Adrenal gland (tissue), 12 donors: ENCODE measurements around the gene FBXL12. TPM values are rescaled to one million over a fixed set of nuclear protein-coding genes. Genes with fewer than 3 reads are reported as not detected.
"Not testable (repeated sequence)": the region's sequence is repeated elsewhere in the genome, so short reads cannot be mapped to it uniquely, and the experiment has no call there.

Experiments used
- DNase-seq, 7 donors: peaks; one replicate each; pipeline ENCODE4 v3.0.0-alpha.2; 2019 to 2020
- H3K27ac ChIP-seq, 5 donors: fragments of 200-600 bp; sonication (generic) in 4 of 5; 1 replicate in 3 of 5; 2 replicates in 2 of 5; pipeline versions ENCODE4 v1.5.1 to v1.8.0; 2016 to 2020; ENCODE audit warnings: mild to moderate bottlenecking in 1 of 5
- H3K27me3 ChIP-seq: fragments of 200-600 bp; 2 replicates; pipeline ENCODE4 v1.8.0; 2021
- H3K36me3 ChIP-seq, 2 donors: fragments of 200-600 bp; replicated peaks in 1 of 2; 1 replicate in 1 of 2; 2 replicates in 1 of 2; pipeline versions ENCODE4 v1.5.1 to v1.8.0; 2018 to 2022
- H3K4me1 ChIP-seq, 2 donors: fragments of 200-600 bp; replicated peaks in 1 of 2; 1 replicate in 1 of 2; 2 replicates in 1 of 2; pipeline versions ENCODE4 v1.5.1 to v1.8.0; 2018 to 2021
- H3K4me3 ChIP-seq, 4 donors: fragments of 200-600 bp; sonication (generic) in 3 of 4; one replicate each; pipeline ENCODE4 v1.5.1; 2016 to 2018
- H3K9me3 ChIP-seq, 3 donors: fragments of 200-600 bp; sonication (generic) in 1 of 3; replicated peaks in 1 of 3; 1 replicate in 2 of 3; 2 replicates in 1 of 3; pipeline versions ENCODE4 v1.5.1 to v1.8.0; 2016 to 2021
- POLR2A ChIP-seq, 2 donors: fragments of 450-650 bp; IDR thresholded peaks; one replicate each; pipeline ENCODE4 v1.6.1; 2017; ENCODE audit warnings: antibody characterized with exemption in 2 of 2, mild to moderate bottlenecking in 2 of 2, moderate library complexity in 1 of 2
- WGBS, 4 donors: extraction: QIAGEN DNeasy Blood & Tissue Kit in 2 of 4; methylation state at CpG; one replicate each; pipeline versions ENCODE4 v1.1.5 to v1.1.7; 2013 to 2017; 5-methylcytosine and 5-hydroxymethylcytosine counted together
- intact Hi-C, 2 donors: fragments of 100-400 bp; cut with DNase I; formaldehyde crosslinking; loops; one replicate each; pipeline versions ENCODE4 v1.14.1 to v1.15.0; 2022 to 2023
- polyA plus RNA-seq, 3 donors: library from polyadenylated mRNA; stranded (reverse); fragments of 200-250 nt in 2 of 3; fragments of 350-450 nt in 1 of 3; fragmentation: Illumina TruSeq in 1 of 3; extraction: RNeasy Lipid Tissue Mini Kit (QIAGEN cat#74804) in 1 of 3; gene quantifications; one replicate each; pipeline ENCODE4 v1.2.3, GENCODE V29; 2013 to 2014
- total RNA-seq, 9 donors: library from RNA; depleted of rRNA in 4 of 9; stranded (reverse); fragments of >200 nt in 4 of 9; fragments of 120-200 nt in 1 of 9; fragmentation: NEBNext Ultra II Directional in 1 of 9; extraction: Animal tissue kit (Norgen Biotek cat#: 25700) in 1 of 9; gene quantifications; one replicate each; pipeline versions ENCODE4 v1.1.0 to v1.2.4, GENCODE V29; 2013 to 2023
- TF ChIP-seq, protein P1 (sequence below), 6 experiments: fragments of 450-650 bp in 4 of 6; fragments of 200-600 bp in 2 of 6; sonication (generic) in 1 of 6; IDR thresholded peaks; 1 replicate in 5 of 6; 2 replicates in 1 of 6; pipeline versions ENCODE4 v1.5.1 to v1.8.0; 2016 to 2021; ENCODE audit warnings: antibody characterized with exemption in 6 of 6, mild to moderate bottlenecking in 2 of 6, moderate library complexity in 1 of 6
- donor health status: healthy with polysubstance abuse.
- donor health status: Bipolar disorder and iron deficiency.
- donor health status: DM: yes; HTN: yes; CAD: no.
- donor health status: DM: no; HTN: no; CAD: no.
- donor health status: DM: no; HTN: no; CAD: no.
- donor health status: DM: yes; HTN: yes; CAD: no.

Gene FBXL12
- total and polyA plus RNA-seq, 12 donors: 6.6 to 31.7 (median 20.7) TPM

DNA sequence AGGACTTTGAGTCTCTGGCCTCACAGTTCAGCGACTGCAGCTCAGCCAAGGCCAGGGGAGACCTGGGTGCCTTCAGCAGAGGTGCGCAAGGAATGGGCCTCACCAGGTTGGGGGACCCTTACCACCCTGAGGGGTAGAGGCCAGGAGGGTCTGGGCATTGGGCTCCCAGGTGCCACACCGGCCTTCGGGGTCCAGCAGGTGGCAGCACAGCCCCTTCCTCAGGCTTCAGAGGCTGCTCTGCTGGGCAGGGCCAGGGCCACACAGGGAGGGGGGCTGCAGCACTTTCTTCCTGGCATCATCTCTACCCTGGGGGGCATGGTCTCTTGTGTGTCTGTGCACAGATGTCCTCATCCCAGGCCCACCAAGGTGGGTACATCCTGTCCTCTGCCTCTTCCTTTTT, 29.2 kb upstream of the FBXL12 start:
- H3K27me3 ChIP-seq: no peaks in the 10 kb centered on the region
- no peak for TF ChIP-seq POLR2A (IDR thresholded peaks at IDR 0.05)
- TF ChIP-seq, protein P1, sequence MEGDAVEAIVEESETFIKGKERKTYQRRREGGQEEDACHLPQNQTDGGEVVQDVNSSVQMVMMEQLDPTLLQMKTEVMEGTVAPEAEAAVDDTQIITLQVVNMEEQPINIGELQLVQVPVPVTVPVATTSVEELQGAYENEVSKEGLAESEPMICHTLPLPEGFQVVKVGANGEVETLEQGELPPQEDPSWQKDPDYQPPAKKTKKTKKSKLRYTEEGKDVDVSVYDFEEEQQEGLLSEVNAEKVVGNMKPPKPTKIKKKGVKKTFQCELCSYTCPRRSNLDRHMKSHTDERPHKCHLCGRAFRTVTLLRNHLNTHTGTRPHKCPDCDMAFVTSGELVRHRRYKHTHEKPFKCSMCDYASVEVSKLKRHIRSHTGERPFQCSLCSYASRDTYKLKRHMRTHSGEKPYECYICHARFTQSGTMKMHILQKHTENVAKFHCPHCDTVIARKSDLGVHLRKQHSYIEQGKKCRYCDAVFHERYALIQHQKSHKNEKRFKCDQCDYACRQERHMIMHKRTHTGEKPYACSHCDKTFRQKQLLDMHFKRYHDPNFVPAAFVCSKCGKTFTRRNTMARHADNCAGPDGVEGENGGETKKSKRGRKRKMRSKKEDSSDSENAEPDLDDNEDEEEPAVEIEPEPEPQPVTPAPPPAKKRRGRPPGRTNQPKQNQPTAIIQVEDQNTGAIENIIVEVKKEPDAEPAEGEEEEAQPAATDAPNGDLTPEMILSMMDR (IDR thresholded peaks at IDR 0.05): peak in 3 of 6 experiments; percentile 17 to 27 (median 20)
- H3K4me1 ChIP-seq: peaks cover 13 to 16% of the 10 kb centered on the region in 2 donors
- intact Hi-C loops: loop anchor here in 1 of 2 donors (5.0 kb wide), 1 partner anchor 51 kb away; no protein-coding TSS in a partner anchor
- DNase-seq: no peak
- peaks cover 0 to 26% of the 10 kb centered on the region in 2 donors for H3K36me3 ChIP-seq
- H3K4me3 ChIP-seq: no peak overlapping the region
- no peaks in the 10 kb centered on the region for H3K9me3 ChIP-seq
- WGBS, 4 donors: 68 to 74% methylated on average over 4 of the region's 4 CpGs; no CpG with 5 or more reads in 2 of the 4 donors
- no peak overlapping the region for H3K27ac ChIP-seq

DNA sequence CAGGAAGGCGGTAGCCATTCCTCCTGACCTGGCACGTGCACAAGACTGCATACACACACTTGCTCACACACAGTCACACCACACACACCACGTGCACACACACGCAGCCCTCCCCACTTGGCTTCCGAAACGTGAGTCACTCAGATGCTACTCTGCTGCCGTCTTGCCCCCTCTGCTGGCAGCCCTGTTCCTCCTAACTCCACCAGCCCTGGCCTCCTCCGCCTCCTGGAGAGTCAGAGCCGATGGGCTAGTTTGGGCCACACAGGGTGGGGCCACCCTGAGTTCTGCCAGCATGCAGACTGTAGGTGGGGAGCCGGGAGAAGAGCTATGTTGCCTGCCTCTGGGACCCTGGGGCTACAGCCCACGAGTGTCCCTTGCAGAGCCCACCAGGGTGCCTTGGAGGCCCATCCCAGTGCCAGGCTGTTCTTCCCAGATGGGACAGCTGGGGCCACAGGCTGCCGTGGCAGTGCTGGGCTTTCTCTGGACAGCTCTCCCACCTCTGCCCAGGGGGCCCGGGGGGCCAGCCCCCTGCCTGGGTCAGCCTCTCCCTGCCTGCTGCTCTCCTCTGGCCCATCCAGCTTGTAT, 28.3 kb upstream of the FBXL12 start:
- WGBS, 4 donors: 37 to 60% (median 38%) methylated on average over 1 to 13 of the region's 13 CpGs; no CpG with 5 or more reads in 1 of the 4 donors
- peak overlapping the region in 4 of 5 donors; percentile 69 to 91 (median 85) for H3K27ac ChIP-seq
- H3K4me1 ChIP-seq: peaks cover 20 to 24% of the 10 kb centered on the region in 2 donors
- no peak overlapping the region for H3K4me3 ChIP-seq
- H3K36me3 ChIP-seq: peaks cover 0 to 26% of the 10 kb centered on the region in 2 donors
- intact Hi-C loops: loop anchor here in 1 of 2 donors (5.0 kb wide), 1 partner anchor 50 kb away; no protein-coding TSS in a partner anchor
- DNase-seq: peak; percentile 86 to 96 (median 95)
- H3K9me3 ChIP-seq: no peaks in the 10 kb centered on the region
- TF ChIP-seq POLR2A (IDR thresholded peaks at IDR 0.05): no peak
- TF ChIP-seq, protein P1 (IDR thresholded peaks at IDR 0.05): peak; percentile 52 to 86 (median 76)
- H3K27me3 ChIP-seq: no peaks in the 10 kb centered on the region

DNA sequence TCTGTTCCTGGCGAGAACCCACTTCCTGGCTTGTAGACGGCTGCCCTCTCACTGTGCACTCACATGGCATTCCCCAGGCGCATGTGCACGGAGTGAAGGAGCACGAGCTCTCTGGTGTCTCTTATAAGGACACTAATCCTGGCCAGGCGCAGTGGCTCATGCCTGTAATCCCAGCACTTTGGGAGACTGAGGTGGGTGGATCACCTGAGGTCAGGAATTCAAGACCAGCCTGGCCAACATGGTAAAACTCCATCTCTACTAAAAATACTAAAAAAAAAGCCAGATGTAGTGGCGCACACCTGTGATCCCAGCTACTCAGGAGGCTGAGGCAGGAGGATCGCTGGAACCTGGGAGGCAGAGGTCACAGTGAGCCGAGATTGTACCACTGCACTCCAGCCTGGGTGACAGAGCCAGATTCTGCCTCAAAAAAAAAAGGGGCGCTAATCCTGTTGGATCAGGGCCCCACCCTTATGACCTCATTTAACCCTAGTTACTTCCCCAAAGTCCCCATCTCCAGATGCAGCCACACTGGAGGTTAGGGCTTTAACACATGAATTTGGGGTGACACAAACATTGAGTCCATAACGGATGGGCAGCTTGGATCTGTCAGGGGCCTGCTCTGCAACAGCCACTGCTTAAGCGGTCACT, 24.9 kb upstream of the FBXL12 start:
- H3K27me3 ChIP-seq, H3K9me3 ChIP-seq, H3K4me3 ChIP-seq, intact Hi-C loops: not testable (repeated sequence)
- Histone ChIP-seq H3K27ac (peak overlapping the region; percentile 57 to 87 (median 78)), H3K4me1 (peaks cover 20 to 28% of the 10 kb centered on the region in 2 donors), H3K36me3 (peaks cover 0 to 53% of the 10 kb centered on the region in 2 donors)
- WGBS, 4 donors: 73 to 82% (median 77%) methylated on average over 11 to 12 of the region's 12 CpGs
- DNase-seq: peak in 5 of 7 donors; percentile 33 to 75 (median 65)

DNA sequence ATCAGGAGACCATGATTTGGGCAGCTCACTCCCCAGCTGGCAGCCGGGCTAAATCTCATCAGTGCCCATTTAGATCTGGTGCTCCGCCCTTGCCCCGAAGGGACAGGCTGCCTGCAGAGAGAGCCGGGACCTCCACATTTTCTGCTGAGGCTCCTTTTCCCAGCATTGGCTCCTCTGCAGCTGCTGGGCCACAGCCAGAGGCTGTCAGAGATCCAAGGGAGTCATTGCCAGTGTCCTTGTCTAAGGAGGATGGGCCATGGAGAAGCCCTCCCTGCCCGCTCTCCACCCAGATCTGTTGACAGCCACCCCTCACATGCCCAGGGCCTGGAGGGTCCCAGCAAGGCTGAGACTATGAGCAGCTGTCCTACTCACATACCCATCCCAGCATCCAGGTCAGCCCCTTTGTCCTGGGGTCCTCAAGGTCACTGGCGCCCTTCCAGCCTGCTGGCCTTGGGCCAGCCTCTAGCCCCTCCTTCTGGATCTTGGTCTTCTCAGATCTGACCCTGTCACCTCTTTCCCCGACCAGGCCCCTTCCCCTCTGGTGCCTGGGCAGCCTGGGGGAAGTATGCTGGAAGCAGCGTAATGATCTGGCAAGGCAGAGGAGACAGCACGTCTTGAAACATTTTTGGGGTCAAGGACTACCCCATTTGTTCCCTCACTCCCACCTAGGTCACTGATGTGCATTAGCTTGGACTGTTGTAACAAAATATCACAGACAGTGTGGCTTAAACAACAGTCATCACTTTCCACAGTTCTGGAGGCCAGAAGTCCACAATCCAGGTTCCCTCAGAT, 24.2 kb upstream of the FBXL12 start:
- Histone ChIP-seq H3K9me3 (no peaks in the 10 kb centered on the region), H3K4me1 (peaks cover 20 to 28% of the 10 kb centered on the region in 2 donors), H3K27me3 (no peaks in the 10 kb centered on the region), H3K4me3 (no peak overlapping the region), H3K27ac (peak overlapping the region; percentile 57 to 87 (median 78)), H3K36me3 (peaks cover 0 to 57% of the 10 kb centered on the region in 2 donors)
- DNase-seq: peak; percentile 80 to 88 (median 86)
- WGBS, 4 donors: 42 to 57% (median 48%) methylated on average over 4 to 9 of the region's 9 CpGs
- intact Hi-C loops: no loop called here
- peak in 1 of 2 donors; percentile 9 for TF ChIP-seq POLR2A (IDR thresholded peaks at IDR 0.05)
- TF ChIP-seq, protein P1 (IDR thresholded peaks at IDR 0.05): no peak
